ENCODE data around the gene MAP3K21.

The MAP3K21 gene

GRCh38 chr1:233320023-233320422, 7.5 kb upstream of the MAP3K21 start:
- DNase-seq (ENCODE audit: low read depth in 2 of 2) = no peak
- H3K4me3 ChIP-seq (replicated peaks in 1 of 2; ENCODE audit: low read depth in 2 of 2, low read length in 2 of 2) = no peak overlapping the region
- TF ChIP-seq CTCF (IDR thresholded peaks at IDR 0.05; ENCODE audit: low read depth, low read length) = no peak

- TF ChIP-seq CTCF (IDR thresholded peaks at IDR 0.05; ENCODE audit: low read depth, low read length) = no peak
- DNase-seq (ENCODE audit: low read depth in 2 of 2) = no peak
- no peak overlapping the region for H3K4me3 ChIP-seq (replicated peaks in 1 of 2; ENCODE audit: low read depth in 2 of 2, low read length in 2 of 2)
Measured at GRCh38 chr1:233323718-233324117, 3.8 kb upstream of the MAP3K21 start.

DNA sequence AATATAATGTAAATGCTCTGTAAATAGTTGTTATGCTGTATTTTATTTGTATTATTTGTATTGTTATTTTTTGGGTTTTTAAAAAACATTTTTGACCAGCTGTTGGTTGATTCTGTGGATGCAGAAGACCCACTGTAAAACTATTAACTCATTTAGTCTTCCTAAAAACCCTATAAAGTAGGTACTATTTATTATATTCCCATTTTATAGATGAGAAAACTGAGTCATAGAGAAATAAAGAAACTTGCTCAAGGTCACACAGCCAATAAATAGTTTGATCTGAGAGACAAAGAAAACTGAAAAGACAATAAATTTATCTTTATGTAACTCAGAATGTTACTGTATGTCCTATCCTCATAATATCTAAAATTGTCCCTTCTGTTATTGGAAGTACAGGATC, 1.2 kb upstream of the MAP3K21 start:
- TF ChIP-seq CTCF (IDR thresholded peaks at IDR 0.05; ENCODE audit: low read depth, low read length) = no peak
- no peak for DNase-seq (ENCODE audit: low read depth in 2 of 2)
- no peak overlapping the region for H3K4me3 ChIP-seq (replicated peaks in 1 of 2; ENCODE audit: low read depth in 2 of 2, low read length in 2 of 2)

DNA sequence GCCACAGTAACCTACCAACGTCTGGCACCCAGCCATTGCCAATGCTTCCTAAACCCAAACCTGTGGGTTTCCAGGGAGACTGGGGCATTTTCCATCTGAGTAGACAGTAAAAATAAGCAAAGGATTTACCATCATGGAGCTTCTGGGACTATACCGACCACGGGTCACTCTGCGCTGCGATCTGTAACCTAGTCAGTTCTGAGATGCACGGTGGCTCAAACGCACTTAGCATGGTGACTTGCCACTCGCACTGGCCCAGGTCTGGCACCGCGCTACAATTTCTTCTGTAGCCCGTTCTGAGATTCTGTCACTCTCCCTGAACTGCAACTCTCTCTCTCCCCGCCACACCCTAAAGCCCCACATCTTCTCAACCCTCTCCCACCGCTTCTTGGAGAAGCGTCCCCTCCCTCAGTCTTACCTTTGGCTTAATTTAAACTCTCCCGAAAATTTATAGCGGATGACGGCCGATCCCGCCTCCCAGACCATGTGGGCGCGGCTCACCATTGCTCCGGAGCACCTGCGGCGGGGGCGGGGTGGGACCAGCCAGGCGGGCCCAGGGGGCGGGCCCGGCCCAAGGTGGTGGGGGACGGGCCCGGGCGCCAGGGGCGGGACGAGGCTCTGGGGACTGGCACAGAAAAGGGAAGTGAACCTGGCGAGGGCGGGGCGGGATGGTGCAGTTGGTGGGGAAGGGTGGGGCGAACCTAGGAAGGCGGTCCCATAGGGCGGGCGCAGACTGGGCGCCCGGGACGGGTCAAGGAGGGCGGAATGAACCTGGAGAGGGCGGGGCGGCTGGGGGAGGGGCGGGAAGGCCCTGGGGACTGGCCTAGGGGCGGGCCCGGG, 493 bp upstream of the MAP3K21 start:
- DNase-seq (ENCODE audit: low read depth in 2 of 2) = peak in 1 of 2 donors; percentile 13

GRCh38 chr1:233328142-233328921, 808 bp downstream of the MAP3K21 start:
- no peak for DNase-seq (ENCODE audit: low read depth in 2 of 2)
- peak overlapping the region; percentile 25 to 49 for H3K4me3 ChIP-seq (replicated peaks in 1 of 2; ENCODE audit: low read depth in 2 of 2, low read length in 2 of 2)
- TF ChIP-seq CTCF (IDR thresholded peaks at IDR 0.05; ENCODE audit: low read depth, low read length) = no peak

More for the DNA sequence above, 493 bp upstream of the MAP3K21 start:
- no peak for TF ChIP-seq CTCF (IDR thresholded peaks at IDR 0.05; ENCODE audit: low read depth, low read length)
- H3K4me3 ChIP-seq (replicated peaks in 1 of 2; ENCODE audit: low read depth in 2 of 2, low read length in 2 of 2) = peak overlapping the region in 1 of 2 donors; percentile 18

DNA sequence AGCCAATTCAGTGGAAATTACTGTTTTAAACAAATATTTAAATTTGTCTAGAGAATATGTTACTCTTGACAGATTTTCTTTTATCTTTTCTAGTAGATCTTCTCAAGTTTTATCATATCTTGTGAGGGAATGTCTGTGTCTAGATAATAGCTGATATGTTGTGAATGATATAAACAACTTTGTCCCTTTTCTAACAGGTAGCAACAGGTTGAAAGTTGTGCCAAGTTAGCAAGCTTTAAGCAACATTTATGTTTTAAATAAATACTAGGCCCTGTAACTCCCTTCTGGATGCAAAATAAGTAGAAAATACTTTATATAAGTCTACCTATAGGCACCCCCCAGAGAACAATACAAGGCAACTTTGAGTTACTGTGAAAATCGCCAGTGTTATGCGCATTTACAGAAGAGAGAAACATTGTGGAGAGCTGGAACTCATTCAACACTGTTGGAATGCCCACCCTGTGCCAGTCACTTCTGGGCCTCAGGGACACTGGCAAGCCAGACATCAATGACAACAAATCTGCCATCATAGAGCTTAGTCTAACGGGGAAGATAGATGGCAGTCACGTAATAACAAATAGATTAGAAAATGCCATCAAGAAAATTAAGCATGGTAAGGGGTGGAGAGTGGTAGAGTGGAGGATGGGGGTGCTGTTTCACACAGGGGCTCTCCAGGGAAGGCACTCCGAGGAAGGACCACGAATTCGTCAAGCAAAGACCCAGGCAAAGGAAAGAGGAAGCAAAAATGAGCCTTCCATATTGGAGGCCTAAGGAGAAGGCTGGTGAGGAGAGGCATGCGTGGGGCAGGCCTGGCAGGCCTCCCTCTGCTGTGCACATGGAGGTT, 4.4 kb downstream of the MAP3K21 start:
- TF ChIP-seq CTCF (IDR thresholded peaks at IDR 0.05; ENCODE audit: low read depth, low read length) = no peak
- DNase-seq (ENCODE audit: low read depth in 2 of 2) = no peak
- H3K4me3 ChIP-seq (replicated peaks in 1 of 2; ENCODE audit: low read depth in 2 of 2, low read length in 2 of 2) = no peak overlapping the region
